ENCODE results near the gene FCSK.
A peak's percentile ranks its signal among the peaks of the same experiment; 100 is the strongest.

The FCSK gene

DNA sequence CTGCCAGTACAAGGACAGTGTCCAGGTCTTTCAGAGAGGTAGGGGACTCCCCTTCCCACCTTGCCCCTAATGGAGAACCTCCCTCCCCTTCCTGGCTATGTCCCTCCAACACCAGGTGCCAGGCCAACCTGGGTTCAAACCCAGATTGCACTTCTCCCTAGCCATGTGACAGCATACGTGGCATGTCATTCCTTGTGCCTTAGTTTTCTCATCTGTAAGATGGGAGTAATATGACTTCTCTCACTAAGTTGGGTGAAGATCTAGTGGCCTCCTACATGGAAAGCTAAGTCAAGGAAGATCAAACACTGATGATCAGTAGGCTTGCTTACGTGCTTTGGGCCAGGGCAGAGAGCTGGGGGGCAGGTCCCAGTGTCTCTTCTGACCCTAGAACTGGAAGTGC, 8.8 kb downstream of the FCSK start:
- TF ChIP-seq ZNF18 (tag by site-specific recombination; IDR thresholded peaks at IDR 0.05): no peak
- no peak for TF ChIP-seq ZNF558 (tag by site-specific recombination; IDR thresholded peaks at IDR 0.05)
- POLR2A ChIA-PET: interaction anchor here (1.2 kb wide), 1 partner anchor 82 kb away, joined by 4 read pairs; no protein-coding TSS in a partner anchor

GRCh38 chr16:70465999-70466804, 11.8 kb downstream of the FCSK start:
- Histone ChIP-seq H3K27ac (ENCODE audit: extremely low read depth, low read depth, low read length) (no peak overlapping the region), H3K4me1 (ENCODE audit: control insufficient read depth, insufficient read depth, low read length) (no peaks in the 10 kb centered on the region), H3K36me3 (ENCODE audit: control insufficient read depth in 2 of 2, insufficient read depth in 1 of 2, low read length in 2 of 2) (peaks cover 0 to 11% of the 10 kb centered on the region in 2 experiments; a peak in 2 of 3 replicates), H3K9me3 (ENCODE audit: control insufficient read depth, insufficient read depth, low read depth, low read length) (no peaks in the 10 kb centered on the region), H3K4me3 (ENCODE audit: low read depth, low read length) (no peak overlapping the region)
- TF ChIP-seq ZBTB48 (tag by site-specific recombination; IDR thresholded peaks at IDR 0.05) (no peak), ZNF223 (tag by site-specific recombination; IDR thresholded peaks at IDR 0.05) (no peak), ZNF692 (tag by site-specific recombination; IDR thresholded peaks at IDR 0.05) (no peak), ZNF843 (tag by site-specific recombination; IDR thresholded peaks at IDR 0.05) (no peak), ZNF560 (tag by site-specific recombination; IDR thresholded peaks at IDR 0.05; ENCODE audit: borderline replicate concordance) (no peak), ZNF121 (tag by site-specific recombination; IDR thresholded peaks at IDR 0.05) (peak; percentile 75), ZNF549 (tag by site-specific recombination; IDR thresholded peaks at IDR 0.05) (no peak)
- TF ChIP-seq, protein P1, sequence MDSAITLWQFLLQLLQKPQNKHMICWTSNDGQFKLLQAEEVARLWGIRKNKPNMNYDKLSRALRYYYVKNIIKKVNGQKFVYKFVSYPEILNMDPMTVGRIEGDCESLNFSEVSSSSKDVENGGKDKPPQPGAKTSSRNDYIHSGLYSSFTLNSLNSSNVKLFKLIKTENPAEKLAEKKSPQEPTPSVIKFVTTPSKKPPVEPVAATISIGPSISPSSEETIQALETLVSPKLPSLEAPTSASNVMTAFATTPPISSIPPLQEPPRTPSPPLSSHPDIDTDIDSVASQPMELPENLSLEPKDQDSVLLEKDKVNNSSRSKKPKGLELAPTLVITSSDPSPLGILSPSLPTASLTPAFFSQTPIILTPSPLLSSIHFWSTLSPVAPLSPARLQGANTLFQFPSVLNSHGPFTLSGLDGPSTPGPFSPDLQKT (IDR thresholded peaks at IDR 0.05; ENCODE audit: borderline replicate concordance, low read depth, low read length): no peak
- CTCF ChIA-PET: no interaction called here
- POLR2A ChIA-PET: no interaction called here

More for the DNA sequence above, 8.8 kb downstream of the FCSK start:
- CTCF ChIA-PET: no interaction called here
- Histone ChIP-seq H3K27ac (ENCODE audit: extremely low read depth, low read depth, low read length) (no peak overlapping the region), H3K4me3 (ENCODE audit: low read depth, low read length) (no peak overlapping the region), H3K4me1 (ENCODE audit: control insufficient read depth, insufficient read depth, low read length) (no peaks in the 10 kb centered on the region), H3K36me3 (ENCODE audit: control insufficient read depth in 2 of 2, insufficient read depth in 1 of 2, low read length in 2 of 2) (peaks cover 0 to 11% of the 10 kb centered on the region in 2 experiments; a peak in 2 of 3 replicates), H3K9me3 (ENCODE audit: control insufficient read depth, insufficient read depth, low read depth, low read length) (no peaks in the 10 kb centered on the region)

GRCh38 chr16:70466805-70467076, 12.3 kb downstream of the FCSK start:
- no peak overlapping the region for H3K27ac ChIP-seq (ENCODE audit: extremely low read depth, low read depth, low read length)
- no peak for TF ChIP-seq ZNF221 (tag by site-specific recombination; IDR thresholded peaks at IDR 0.05; ENCODE audit: borderline replicate concordance)
- no peak for TF ChIP-seq ZNF561 (tag by site-specific recombination; IDR thresholded peaks at IDR 0.05; ENCODE audit: borderline replicate concordance)
- TF ChIP-seq ZNF629 (tag by site-specific recombination; IDR thresholded peaks at IDR 0.05): no peak
- TF ChIP-seq, protein P2, sequence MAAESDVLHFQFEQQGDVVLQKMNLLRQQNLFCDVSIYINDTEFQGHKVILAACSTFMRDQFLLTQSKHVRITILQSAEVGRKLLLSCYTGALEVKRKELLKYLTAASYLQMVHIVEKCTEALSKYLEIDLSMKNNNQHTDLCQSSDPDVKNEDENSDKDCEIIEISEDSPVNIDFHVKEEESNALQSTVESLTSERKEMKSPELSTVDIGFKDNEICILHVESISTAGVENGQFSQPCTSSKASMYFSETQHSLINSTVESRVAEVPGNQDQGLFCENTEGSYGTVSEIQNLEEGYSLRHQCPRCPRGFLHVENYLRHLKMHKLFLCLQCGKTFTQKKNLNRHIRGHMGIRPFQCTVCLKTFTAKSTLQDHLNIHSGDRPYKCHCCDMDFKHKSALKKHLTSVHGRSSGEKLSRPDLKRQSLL (tag by site-specific recombination; IDR thresholded peaks at IDR 0.05): no peak
- TF ChIP-seq ZBTB49 (tag by site-specific recombination; IDR thresholded peaks at IDR 0.05; ENCODE audit: low read depth): no peak
- TF ChIP-seq, protein P3, sequence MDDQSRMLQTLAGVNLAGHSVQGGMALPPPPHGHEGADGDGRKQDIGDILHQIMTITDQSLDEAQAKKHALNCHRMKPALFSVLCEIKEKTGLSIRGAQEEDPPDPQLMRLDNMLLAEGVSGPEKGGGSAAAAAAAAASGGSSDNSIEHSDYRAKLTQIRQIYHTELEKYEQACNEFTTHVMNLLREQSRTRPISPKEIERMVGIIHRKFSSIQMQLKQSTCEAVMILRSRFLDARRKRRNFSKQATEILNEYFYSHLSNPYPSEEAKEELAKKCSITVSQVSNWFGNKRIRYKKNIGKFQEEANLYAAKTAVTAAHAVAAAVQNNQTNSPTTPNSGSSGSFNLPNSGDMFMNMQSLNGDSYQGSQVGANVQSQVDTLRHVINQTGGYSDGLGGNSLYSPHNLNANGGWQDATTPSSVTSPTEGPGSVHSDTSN (CRISPR knock-in tag; IDR thresholded peaks at IDR 0.05): no peak
- CTCF ChIA-PET: no interaction called here
- H3K36me3 ChIP-seq (ENCODE audit: control insufficient read depth in 2 of 2, insufficient read depth in 1 of 2, low read length in 2 of 2): peaks cover 0 to 11% of the 10 kb centered on the region in 2 experiments; a peak in 2 of 3 replicates
- H3K4me1 ChIP-seq (ENCODE audit: control insufficient read depth, insufficient read depth, low read length): no peaks in the 10 kb centered on the region
- POLR2A ChIA-PET: no interaction called here
- H3K4me3 ChIP-seq (ENCODE audit: low read depth, low read length): no peak overlapping the region
- no peaks in the 10 kb centered on the region for H3K9me3 ChIP-seq (ENCODE audit: control insufficient read depth, insufficient read depth, low read depth, low read length)

Data from HEK293 (cell line).